ENCODE measurements around the gene NCK2. TPM values are rescaled to one million over a fixed set of nuclear protein-coding genes. Genes with fewer than 3 reads are reported as not detected.
A peak's percentile ranks its signal among the peaks of the same experiment; 100 is the strongest.

NCK2 gene
- total RNA-seq, 1 experiment from 2014 or later, result 49.2 TPM

GRCh38 chr2:105783972-105784371 lies 39.3 kb downstream of the NCK2 start:
- Mint-ChIP-seq H3K4me3 (no peak overlapping the region), H3K27me3 (ENCODE audit: low read depth) (no peaks in the 10 kb centered on the region), H3K36me3 (ENCODE audit: insufficient read depth in 1 of 3, low read depth in 3 of 3) (peaks cover 0 to 7% (median 0%) of the 10 kb centered on the region in 3 experiments; a peak in 5 of 7 replicates), H3K4me1 (peaks cover 63 to 66% of the 10 kb centered on the region in 2 experiments), H3K27ac (peak overlapping the region in 1 of 3 experiments; percentile 68; a peak in 1 of 7 replicates), H3K9me3 (no peaks in the 10 kb centered on the region)
- no peak for TF ChIP-seq CTCF (conservative IDR thresholded peaks at IDR 0.05)
- H3K27me3 ChIP-seq (ENCODE audit: insufficient read depth, low read length), result no peaks in the 10 kb centered on the region
- H3K18ac ChIP-seq (ENCODE audit: insufficient read length, low read depth, low read length), result no peak overlapping the region
- no peak overlapping the region for H2BK20ac ChIP-seq (ENCODE audit: low read depth, low read length, poor library complexity, severe bottlenecking)
- H3K14ac ChIP-seq (ENCODE audit: insufficient read depth, low read length), result no peak overlapping the region
- H3K79me1 ChIP-seq (ENCODE audit: insufficient read depth, low read depth, low read length, poor library complexity, severe bottlenecking), result peaks cover 11% of the 10 kb centered on the region
- H4K8ac ChIP-seq (replicated peaks; ENCODE audit: insufficient read length, low read depth, low read length), result no peak overlapping the region
- H3K4ac ChIP-seq (ENCODE audit: low read depth, low read length), result no peak overlapping the region
- no peak overlapping the region for H3K4me2 ChIP-seq (ENCODE audit: insufficient read depth, insufficient read length, low read length)
- H2AK5ac ChIP-seq (ENCODE audit: insufficient read length, low read length), result no peak overlapping the region
- no peaks in the 10 kb centered on the region for H4K20me1 ChIP-seq (ENCODE audit: control insufficient read depth, insufficient read depth, insufficient read length)
- no peak overlapping the region for H3K9ac ChIP-seq (ENCODE audit: extremely low read depth, insufficient read length, low read length)
- H2BK5ac ChIP-seq (ENCODE audit: insufficient read length, low read length), result no peak overlapping the region
- H3K23me2 ChIP-seq (ENCODE audit: insufficient read length, low read depth, low read length, poor library complexity, severe bottlenecking), result peaks cover 2% of the 10 kb centered on the region
- no peak overlapping the region for H3K23ac ChIP-seq (ENCODE audit: insufficient read length, low read depth, low read length)
- no peaks in the 10 kb centered on the region; the same call in 1 of the 2 replicates for H3K4me1 ChIP-seq (ENCODE audit: insufficient read depth, low read length)
- H2BK120ac ChIP-seq (ENCODE audit: low read depth, low read length, poor library complexity, severe bottlenecking), result no peak overlapping the region
- H3T11ph ChIP-seq (ENCODE audit: low read length), result no peak overlapping the region
- no CpG with 5 or more reads among the region's 10 CpGs for WGBS (ENCODE audit: extremely low coverage, insufficient read length, low lambda C conversion rate)
- H2AFZ ChIP-seq (ENCODE audit: low read length), result no peak overlapping the region
- no peak overlapping the region for H3K56ac ChIP-seq (ENCODE audit: insufficient read length, low read depth, low read length)
- no peak overlapping the region for H3K27ac ChIP-seq (ENCODE audit: insufficient read length, low read depth, low read length)
- H4K91ac ChIP-seq (ENCODE audit: insufficient read length, low read depth, low read length), result no peak overlapping the region
- no peaks in the 10 kb centered on the region for H3K9me3 ChIP-seq (ENCODE audit: control insufficient read depth, low read depth, low read length)
- H4K5ac ChIP-seq (ENCODE audit: insufficient read length, low read depth, low read length), result no peak overlapping the region
- H2BK12ac ChIP-seq (ENCODE audit: insufficient read length, low read depth, low read length), result no peak overlapping the region
- peaks cover 6% of the 10 kb centered on the region; the same call in 1 of the 2 replicates for H3K79me2 ChIP-seq (ENCODE audit: insufficient read depth, low read length)
- no peak overlapping the region for H2BK15ac ChIP-seq (ENCODE audit: low read depth, low read length)
- no peak for DNase-seq
